Neural progenitor cell (in vitro differentiated cells): Measurements from ENCODE around the gene CNKSR1. TPM values are rescaled to one million over a fixed set of nuclear protein-coding genes. Genes with fewer than 3 reads are reported as not detected.

Source experiments
- DNase-seq: peaks from one replicate; pipeline ENCODE4 v3.0.0-alpha.2; 2016; ENCODE audit warnings: low spot score
- H2AFZ ChIP-seq: fragments of 200-600 bp; sonication (generic); replicated peaks from 2 replicates; pipeline ENCODE4 v1.6.1; 2016; ENCODE audit warnings: antibody characterized with exemption
- H3F3A ChIP-seq: fragments of 200-600 bp; sonication (generic); 2 replicates; pipeline ENCODE4 v1.6.1; 2016; ENCODE audit warnings: antibody characterized with exemption, low read depth
- H3K27ac ChIP-seq: fragments of 200-600 bp; sonication (generic); 2 replicates; pipeline ENCODE4 v1.5.1; 2016; ENCODE audit warnings: mild to moderate bottlenecking
- H3K27me3 ChIP-seq: fragments of 200-600 bp; sonication (generic); 2 replicates; pipeline ENCODE4 v1.6.1; 2016; ENCODE audit warnings: mild to moderate bottlenecking, moderate library complexity
- H3K36me3 ChIP-seq: fragments of 200-600 bp; sonication (generic); 2 replicates; pipeline ENCODE4 v1.5.1; 2016
- H3K4me1 ChIP-seq: fragments of 200-600 bp; sonication (generic); 2 replicates; pipeline ENCODE4 v1.6.1; 2016; ENCODE audit warnings: mixed run types
- H3K4me2 ChIP-seq: fragments of 200-600 bp; sonication (generic); 2 replicates; pipeline ENCODE4 v1.6.1; 2016
- H3K4me3 ChIP-seq: fragments of 200-600 bp; sonication (generic); 2 replicates; pipeline ENCODE4 v1.5.1; 2016
- H3K79me2 ChIP-seq: fragments of 200-600 bp; sonication (generic); 2 replicates; pipeline ENCODE4 v1.6.1; 2016; ENCODE audit warnings: low read depth
- H3K9ac ChIP-seq: fragments of 200-600 bp; sonication (generic); 2 replicates; pipeline ENCODE4 v1.6.1; 2016
- H3K9me3 ChIP-seq: fragments of 200-600 bp; sonication (generic); 2 replicates; pipeline ENCODE4 v1.5.1; 2016; ENCODE audit warnings: low read depth
- H4K20me1 ChIP-seq: fragments of 200-600 bp; sonication (generic); 2 replicates; pipeline ENCODE4 v1.6.1; 2016; ENCODE audit warnings: low read depth
- H3K27ac Mint-ChIP-seq: 3 replicates; pipeline ENCODE4 v1.8.0; 2021; ENCODE audit warnings: mixed read lengths
- H3K27me3 Mint-ChIP-seq: 2 replicates; pipeline ENCODE4 v1.8.0; 2022; ENCODE audit warnings: low read depth, mild to moderate bottlenecking, inconsistent platforms, moderate library complexity, mixed read lengths; ENCODE audit not compliant: insufficient read depth
- H3K36me3 Mint-ChIP-seq: 3 replicates; pipeline ENCODE4 v1.8.0; 2021; ENCODE audit warnings: mixed read lengths
- H3K4me1 Mint-ChIP-seq: 3 replicates; pipeline ENCODE4 v1.8.0; 2021; ENCODE audit warnings: mixed read lengths
- H3K4me3 Mint-ChIP-seq: 3 replicates; pipeline ENCODE4 v1.8.0; 2021; ENCODE audit warnings: mild to moderate bottlenecking, moderate library complexity, mixed read lengths
- H3K9me3 Mint-ChIP-seq: 3 replicates; pipeline ENCODE4 v1.8.0; 2020; ENCODE audit warnings: mixed read lengths
- EZH2 ChIP-seq: fragments of 200-600 bp; sonication (generic); IDR thresholded peaks from 2 replicates; pipeline ENCODE4 v1.6.1; 2017; ENCODE audit warnings: antibody characterized with exemption, mild to moderate bottlenecking, moderate library complexity
- EZH2phosphoT487 ChIP-seq: fragments of 200-600 bp; sonication (generic); IDR thresholded peaks from 2 replicates; pipeline ENCODE4 v1.6.1; 2017; ENCODE audit warnings: antibody characterized with exemption
- total RNA-seq: library from RNA; depleted of rRNA; stranded (reverse); fragments of >200 nt; gene quantifications from 2 replicates; pipeline ENCODE4 v1.2.3, GENCODE V29; 2015; ENCODE audit warnings: low replicate concordance
- TF ChIP-seq, protein P1 (sequence below): fragments of 200-600 bp; sonication (generic); IDR thresholded peaks from 2 replicates; pipeline ENCODE4 v1.5.1; 2017; ENCODE audit warnings: antibody characterized with exemption, mild to moderate bottlenecking

The CNKSR1 gene
- total RNA-seq, 1 donor from 2014 or later, result 7.8 TPM

DNA sequence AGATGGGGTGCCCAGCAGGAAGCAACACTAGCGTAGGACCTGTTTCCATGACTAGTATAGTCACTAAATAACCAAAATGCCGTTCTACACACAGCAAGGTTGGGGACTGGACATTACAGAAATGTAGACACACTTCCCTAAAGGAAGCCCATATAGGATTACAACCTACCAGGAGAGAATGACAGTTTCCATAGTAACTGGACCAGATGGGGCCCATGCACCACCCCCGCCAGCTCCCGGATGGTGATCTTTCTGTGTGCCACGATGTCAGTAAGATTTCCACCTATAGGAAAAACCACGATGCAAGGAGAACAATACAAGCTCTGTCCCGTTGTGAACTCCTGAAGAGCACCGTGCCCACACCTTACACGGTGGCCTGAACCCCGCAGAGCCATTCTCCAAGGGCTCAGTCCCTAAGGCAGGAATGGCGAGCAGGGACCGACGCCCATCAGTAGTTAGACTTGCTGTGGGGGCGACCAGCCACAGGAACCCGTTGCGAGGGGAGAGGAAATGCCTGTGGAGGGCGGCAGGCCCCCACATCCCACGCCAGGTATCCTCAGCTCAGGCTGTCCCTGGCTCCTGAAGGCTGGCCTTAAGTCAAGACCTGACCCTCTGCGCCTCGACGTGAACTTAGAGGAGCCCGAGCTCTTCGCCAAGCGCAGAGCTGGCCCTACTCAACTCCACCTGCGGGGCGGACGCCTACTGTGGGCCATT is 43.1 kb downstream of the CNKSR1 start:
- Histone ChIP-seq H3K4me1 (peaks cover 7% of the 10 kb centered on the region), H3K36me3 (no peaks in the 10 kb centered on the region), H3K79me2 (no peaks in the 10 kb centered on the region), H3K9me3 (no peaks in the 10 kb centered on the region), H3K9ac (no peak overlapping the region), H3K27me3 (peaks cover 29% of the 10 kb centered on the region), H4K20me1 (no peaks in the 10 kb centered on the region), H3K4me3 (no peak overlapping the region), H3F3A (peaks cover 9% of the 10 kb centered on the region), H2AFZ (no peak overlapping the region), H3K27ac (no peak overlapping the region), H3K4me2 (no peak overlapping the region)
- Mint-ChIP-seq H3K27ac (peak overlapping the region; percentile 95), H3K4me1 (peaks cover 9% of the 10 kb centered on the region), H3K4me3 (peak overlapping the region; percentile 21), H3K27me3 (peaks cover 4% of the 10 kb centered on the region), H3K9me3 (no peaks in the 10 kb centered on the region), H3K36me3 (no peaks in the 10 kb centered on the region)
- no peak for TF ChIP-seq EZH2phosphoT487
- TF ChIP-seq EZH2, result no peak
- TF ChIP-seq, protein P1, sequence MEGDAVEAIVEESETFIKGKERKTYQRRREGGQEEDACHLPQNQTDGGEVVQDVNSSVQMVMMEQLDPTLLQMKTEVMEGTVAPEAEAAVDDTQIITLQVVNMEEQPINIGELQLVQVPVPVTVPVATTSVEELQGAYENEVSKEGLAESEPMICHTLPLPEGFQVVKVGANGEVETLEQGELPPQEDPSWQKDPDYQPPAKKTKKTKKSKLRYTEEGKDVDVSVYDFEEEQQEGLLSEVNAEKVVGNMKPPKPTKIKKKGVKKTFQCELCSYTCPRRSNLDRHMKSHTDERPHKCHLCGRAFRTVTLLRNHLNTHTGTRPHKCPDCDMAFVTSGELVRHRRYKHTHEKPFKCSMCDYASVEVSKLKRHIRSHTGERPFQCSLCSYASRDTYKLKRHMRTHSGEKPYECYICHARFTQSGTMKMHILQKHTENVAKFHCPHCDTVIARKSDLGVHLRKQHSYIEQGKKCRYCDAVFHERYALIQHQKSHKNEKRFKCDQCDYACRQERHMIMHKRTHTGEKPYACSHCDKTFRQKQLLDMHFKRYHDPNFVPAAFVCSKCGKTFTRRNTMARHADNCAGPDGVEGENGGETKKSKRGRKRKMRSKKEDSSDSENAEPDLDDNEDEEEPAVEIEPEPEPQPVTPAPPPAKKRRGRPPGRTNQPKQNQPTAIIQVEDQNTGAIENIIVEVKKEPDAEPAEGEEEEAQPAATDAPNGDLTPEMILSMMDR, result no peak
- no peak for DNase-seq

DNA sequence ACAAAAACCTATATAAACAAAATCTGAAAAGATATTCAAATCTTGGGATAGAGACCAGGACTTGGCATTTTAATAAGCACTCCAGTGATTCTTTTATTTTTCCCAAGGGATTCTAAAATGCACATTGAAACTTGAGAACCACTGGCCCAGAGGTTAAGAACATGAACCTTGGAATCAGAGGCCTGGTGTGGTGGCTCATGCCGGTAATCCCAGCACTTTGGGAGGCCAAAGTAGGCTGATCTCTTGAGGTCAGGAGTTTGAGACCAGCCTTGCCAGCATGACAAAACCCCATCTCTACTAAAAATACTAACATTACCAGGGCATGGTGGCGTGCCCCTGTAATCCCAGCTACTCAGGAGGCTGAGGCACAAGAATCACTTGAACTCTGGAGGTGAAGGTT is 43.8 kb downstream of the CNKSR1 start:
- H3K9me3 Mint-ChIP-seq, result no peaks in the 10 kb centered on the region
- H3K9ac ChIP-seq, result no peak overlapping the region
- H3K27me3 Mint-ChIP-seq, result peaks cover 11% of the 10 kb centered on the region
- no peak for DNase-seq
- peaks cover 36% of the 10 kb centered on the region for H3K27me3 ChIP-seq
- no peaks in the 10 kb centered on the region for H3K9me3 ChIP-seq
- H3K4me1 ChIP-seq, result peaks cover 11% of the 10 kb centered on the region
- no peak overlapping the region for H3K27ac Mint-ChIP-seq
- H2AFZ ChIP-seq, result no peak overlapping the region
- H3K4me3 Mint-ChIP-seq, result no peak overlapping the region
- H4K20me1 ChIP-seq, result no peaks in the 10 kb centered on the region
- no peaks in the 10 kb centered on the region for H3K36me3 Mint-ChIP-seq
- no peak overlapping the region for H3K4me3 ChIP-seq
- H3K4me2 ChIP-seq, result no peak overlapping the region
- H3K36me3 ChIP-seq, result no peaks in the 10 kb centered on the region
- TF ChIP-seq EZH2phosphoT487 (no peak), EZH2 (no peak)
- TF ChIP-seq, protein P1, result no peak
- peaks cover 14% of the 10 kb centered on the region for H3K4me1 Mint-ChIP-seq
- peaks cover 16% of the 10 kb centered on the region for H3F3A ChIP-seq
- H3K79me2 ChIP-seq, result no peaks in the 10 kb centered on the region
- H3K27ac ChIP-seq, result no peak overlapping the region

DNA sequence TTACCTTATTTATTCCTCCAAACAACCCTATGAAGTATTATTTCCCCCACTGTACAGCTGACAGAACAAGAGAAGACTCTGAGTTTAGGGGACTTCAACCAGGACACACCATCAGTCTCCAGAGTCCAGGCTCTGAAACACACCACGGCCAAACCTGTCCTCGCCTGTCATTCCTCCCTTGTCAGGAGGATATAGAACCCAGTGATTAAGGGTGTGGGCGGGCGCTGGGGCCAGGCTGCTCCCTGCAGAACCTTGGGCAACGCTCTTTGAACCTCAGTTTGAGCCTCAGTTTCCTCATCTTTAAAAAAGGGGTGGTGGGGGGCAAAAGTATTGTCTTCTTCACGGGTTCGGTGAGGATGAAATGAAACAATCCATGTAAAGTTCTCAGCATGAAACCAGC is 47.3 kb downstream of the CNKSR1 start:
- H3K4me2 ChIP-seq, result no peak overlapping the region

More for the DNA sequence above, 47.3 kb downstream of the CNKSR1 start:
- H3K4me3 Mint-ChIP-seq, result no peak overlapping the region
- H4K20me1 ChIP-seq, result no peaks in the 10 kb centered on the region
- H3K4me1 Mint-ChIP-seq, result peaks cover 18% of the 10 kb centered on the region
- H3K9me3 Mint-ChIP-seq, result no peaks in the 10 kb centered on the region
- no peaks in the 10 kb centered on the region for H3K79me2 ChIP-seq
- no peak overlapping the region for H3K27ac ChIP-seq
- no peak for TF ChIP-seq EZH2phosphoT487
- TF ChIP-seq EZH2, result no peak
- TF ChIP-seq, protein P1, result no peak
- peaks cover 18% of the 10 kb centered on the region for H3F3A ChIP-seq
- H3K27me3 ChIP-seq, result peaks cover 51% of the 10 kb centered on the region
- no peak overlapping the region for H3K27ac Mint-ChIP-seq
- no peaks in the 10 kb centered on the region for H3K9me3 ChIP-seq
- H3K9ac ChIP-seq, result no peak overlapping the region
- peak overlapping the region; percentile 49 for H3K4me3 ChIP-seq
- H3K36me3 ChIP-seq, result no peaks in the 10 kb centered on the region
- H3K36me3 Mint-ChIP-seq, result no peaks in the 10 kb centered on the region
- peaks cover 11% of the 10 kb centered on the region for H3K4me1 ChIP-seq
- peaks cover 19% of the 10 kb centered on the region for H3K27me3 Mint-ChIP-seq
- H2AFZ ChIP-seq, result no peak overlapping the region
- no peak for DNase-seq
